ENCODE measurements around the gene TOR4A.
"Not testable (repeated sequence)": the region's sequence is repeated elsewhere in the genome, so short reads cannot be mapped to it uniquely, and the experiment has no call there.

Gene TOR4A

GRCh38 chr9:137237759-137238726 is 39.5 kb upstream of the TOR4A start:
- DNase-seq (ENCODE audit: low read depth): no peak
- H3K4me3 ChIP-seq (ENCODE audit: low read depth, low read length): no peak overlapping the region

GRCh38 chr9:137239541-137240200 is 37.9 kb upstream of the TOR4A start:
- not testable (repeated sequence) for DNase-seq (ENCODE audit: low read depth)
- peak overlapping the region; percentile 71 for H3K4me3 ChIP-seq (ENCODE audit: low read depth, low read length)

GRCh38 chr9:137240318-137240840 is 37.1 kb upstream of the TOR4A start:
- no peak for DNase-seq (ENCODE audit: low read depth)
- H3K4me3 ChIP-seq (ENCODE audit: low read depth, low read length): peak overlapping the region; percentile 71

- peak; percentile 100 for DNase-seq (ENCODE audit: low read depth)
- H3K4me3 ChIP-seq (ENCODE audit: low read depth, low read length): peak within 1 kb of the TSS; percentile 85
Observed at GRCh38 chr9:137240841-137241489, 36.6 kb upstream of the TOR4A start, which contains the start of gene TUBB4B. TSS of gene TUBB4B (plus strand) at chr9:137241287. CDS start at chr9:137241361, 74 bp downstream.

- peak overlapping the region; percentile 85 for H3K4me3 ChIP-seq (ENCODE audit: low read depth, low read length)
- no peak for DNase-seq (ENCODE audit: low read depth)
Observed at GRCh38 chr9:137241490-137242268, 35.8 kb upstream of the TOR4A start.

GRCh38 chr9:137242269-137243203 is 35.0 kb upstream of the TOR4A start:
- H3K4me3 ChIP-seq (ENCODE audit: low read depth, low read length): peak overlapping the region; percentile 85
- no peak for DNase-seq (ENCODE audit: low read depth)

GRCh38 chr9:137243266-137243625 is 34.3 kb upstream of the TOR4A start:
- not testable (repeated sequence) for DNase-seq (ENCODE audit: low read depth); H3K4me3 ChIP-seq (ENCODE audit: low read depth, low read length)

GRCh38 chr9:137243626-137244485 is 33.7 kb upstream of the TOR4A start:
- no peak for DNase-seq (ENCODE audit: low read depth)
- no peak overlapping the region for H3K4me3 ChIP-seq (ENCODE audit: low read depth, low read length)

- no peak for DNase-seq (ENCODE audit: low read depth)
- no peak overlapping the region for H3K4me3 ChIP-seq (ENCODE audit: low read depth, low read length)
Observed at GRCh38 chr9:137244486-137245449, 32.8 kb upstream of the TOR4A start.

GRCh38 chr9:137245450-137246421 is 31.8 kb upstream of the TOR4A start:
- no peak for DNase-seq (ENCODE audit: low read depth)
- H3K4me3 ChIP-seq (ENCODE audit: low read depth, low read length): no peak overlapping the region

GRCh38 chr9:137247135-137247915 is 30.2 kb upstream of the TOR4A start:
- H3K4me3 ChIP-seq (ENCODE audit: low read depth, low read length): no peak overlapping the region
- DNase-seq (ENCODE audit: low read depth): no peak

- H3K4me3 ChIP-seq (ENCODE audit: low read depth, low read length): no peak overlapping the region
- no peak for DNase-seq (ENCODE audit: low read depth)
Observed at GRCh38 chr9:137247916-137248175, 29.7 kb upstream of the TOR4A start.

- H3K4me3 ChIP-seq (ENCODE audit: low read depth, low read length): no peak overlapping the region
- no peak for DNase-seq (ENCODE audit: low read depth)
Observed at GRCh38 chr9:137250329-137251193, 27.0 kb upstream of the TOR4A start.

- DNase-seq (ENCODE audit: low read depth): no peak
- H3K4me3 ChIP-seq (ENCODE audit: low read depth, low read length): no peak within 1 kb of the TSS
Observed at GRCh38 chr9:137251194-137251461, 26.4 kb upstream of the TOR4A start, which contains the start of gene STPG3. TSS of gene STPG3 (plus strand) at chr9:137251286. CDS start at chr9:137251287, 1 bp downstream.

Data from skeletal muscle cell (primary cell).